ENCODE measurements around the gene THOC5. TPM values are rescaled to one million over a fixed set of nuclear protein-coding genes. Genes with fewer than 3 reads are reported as not detected.

Gene THOC5
- total RNA-seq, 1 donor from 2014 or later, result 47.5 TPM

GRCh38 chr22:29456211-29456671 is 97.3 kb downstream of the THOC5 start:
- ATAC-seq (ENCODE audit: poor library complexity) (no peak), DNase-seq (no peak)
- intact Hi-C loops (cut with DNase I), result no loop called here

Other genes with a start within 250 kb of the THOC5 start
- gene GAS2L1, start 247.1 kb downstream of the THOC5 start, total RNA-seq, result 24.4 TPM
- 1.3 TPM for gene RASL10A, start 238.1 kb downstream of the THOC5 start, total RNA-seq
- 25.6 TPM for gene AP1B1, start 165.2 kb downstream of the THOC5 start, total RNA-seq
- not detected for gene RFPL1, start 115.2 kb downstream of the THOC5 start, total RNA-seq
- gene NEFH, start 73.5 kb downstream of the THOC5 start, total RNA-seq, result 0.16 TPM
- gene NIPSNAP1, start 27.4 kb upstream of the THOC5 start, total RNA-seq, result 14.3 TPM
- 40.6 TPM for gene NF2, start 49.9 kb upstream of the THOC5 start, total RNA-seq
- gene CABP7, start 166.2 kb upstream of the THOC5 start, total RNA-seq, result not detected
- 20.3 TPM for gene ZMAT5, start 213.2 kb upstream of the THOC5 start, total RNA-seq
- 381 TPM for gene UQCR10, start 213.6 kb upstream of the THOC5 start, total RNA-seq